ENCODE data around the gene HSH2D. TPM values are rescaled to one million over a fixed set of nuclear protein-coding genes. Genes with fewer than 3 reads are reported as not detected.

The HSH2D gene
- total RNA-seq, 1 experiment from 2014 or later, result 10.9 TPM

GRCh38 chr19:16106121-16106520 is 37.4 kb upstream of the HSH2D start:
- ChIA-PET CTCF (no interaction called here), POLR2A (ENCODE audit: unreplicated experiment) (no interaction called here)
- no peaks in the 10 kb centered on the region for H3K27me3 ChIP-seq (ENCODE audit: insufficient read depth, low read depth)
- H3K27ac ChIP-seq, result no peak overlapping the region
- DNase-seq, result no peak
- H3K79me2 ChIP-seq (ENCODE audit: low read depth), result no peaks in the 10 kb centered on the region
- peaks cover 22% of the 10 kb centered on the region for H3K36me3 ChIP-seq (ENCODE audit: low read depth)
- H2AFZ ChIP-seq, result no peak overlapping the region
- intact Hi-C loops (cut with micrococcal nuclease; ENCODE audit: unreplicated experiment), result no loop called here
- H3K4me2 ChIP-seq, result no peak overlapping the region
- no peaks in the 10 kb centered on the region for H3K4me1 ChIP-seq (replicated peaks; ENCODE audit: insufficient read depth)
- no TSS peak for BruUV-seq (replicated peaks)
- peaks cover 56% of the 10 kb centered on the region; the same call in 1 of the 2 replicates for H3F3A ChIP-seq (ENCODE audit: insufficient read depth, low read depth)
- no peaks in the 10 kb centered on the region for H4K20me1 ChIP-seq (ENCODE audit: insufficient read depth)
- no peaks in the 10 kb centered on the region for H3K9me3 ChIP-seq (ENCODE audit: insufficient read depth, low read depth)
- H3K9me2 ChIP-seq (ENCODE audit: insufficient read depth), result no peaks in the 10 kb centered on the region
- no peak overlapping the region for H3K4me3 ChIP-seq
- TF ChIP-seq CTCF (conservative IDR thresholded peaks at IDR 0.05) (no peak), EZH2 (IDR thresholded peaks at IDR 0.05; ENCODE audit: low read depth) (no peak)

GRCh38 chr19:16111160-16111908 is 32.2 kb upstream of the HSH2D start, which contains the start of gene RAB8A:
Gene RAB8A (plus strand): TSS chr19:16111889. CDS start chr19:16111902, 13 bp downstream.
- H3F3A ChIP-seq (ENCODE audit: insufficient read depth, low read depth), result peaks cover 13% of the 10 kb centered on the region; the same call in 1 of the 2 replicates
- H3K4me1 ChIP-seq (replicated peaks; ENCODE audit: insufficient read depth), result peaks cover 12% of the 10 kb centered on the region
- DNase-seq, result peak; percentile 97 to 99
- no TSS peak for BruUV-seq (replicated peaks)
- H3K4me3 ChIP-seq, result peak within 1 kb of the TSS; percentile 97
- H3K27me3 ChIP-seq (ENCODE audit: insufficient read depth, low read depth), result no peaks in the 10 kb centered on the region
- POLR2A ChIA-PET (ENCODE audit: unreplicated experiment), result interaction anchor here (0.6 to 1.1 kb wide), 2 partner anchors 32 to 41 kb away, joined by 10 to 16 read pairs; partner anchors contain the start of gene HSH2D
- intact Hi-C loops (cut with micrococcal nuclease; ENCODE audit: unreplicated experiment), result loop anchor here (1.0 kb wide), 3 partner anchors 41 to 71 kb away; no protein-coding TSS in a partner anchor
- H3K36me3 ChIP-seq (ENCODE audit: low read depth), result no peaks in the 10 kb centered on the region
- H3K4me2 ChIP-seq, result peak within 1 kb of the TSS; percentile 98
- TF ChIP-seq CTCF (conservative IDR thresholded peaks at IDR 0.05), result peak; percentile 92
- TF ChIP-seq EZH2 (IDR thresholded peaks at IDR 0.05; ENCODE audit: low read depth), result no peak
- no peaks in the 10 kb centered on the region; the same call in 1 of the 2 replicates for H4K20me1 ChIP-seq (ENCODE audit: insufficient read depth)
- CTCF ChIA-PET, result interaction anchor here (1.2 to 1.4 kb wide), 2 partner anchors 41 to 69 kb away, joined by 3 to 4 read pairs; no protein-coding TSS in a partner anchor
- H3K79me2 ChIP-seq (ENCODE audit: low read depth), result peaks cover 42% of the 10 kb centered on the region
- H3K27ac ChIP-seq, result peak within 1 kb of the TSS; percentile 72
- H3K9me2 ChIP-seq (ENCODE audit: insufficient read depth), result no peaks in the 10 kb centered on the region
- H3K9me3 ChIP-seq (ENCODE audit: insufficient read depth, low read depth), result no peaks in the 10 kb centered on the region
- peak within 1 kb of the TSS; percentile 95 for H2AFZ ChIP-seq

GRCh38 chr19:16111909-16112752 is 31.4 kb upstream of the HSH2D start:
- peak overlapping the region; percentile 98 for H3K4me2 ChIP-seq
- H3K27ac ChIP-seq, result peak overlapping the region; percentile 72
- H3K36me3 ChIP-seq (ENCODE audit: low read depth), result no peaks in the 10 kb centered on the region; the same call in 1 of the 2 replicates
- peaks cover 6% of the 10 kb centered on the region; the same call in 1 of the 2 replicates for H3F3A ChIP-seq (ENCODE audit: insufficient read depth, low read depth)
- TSS peak; percentile 55 for BruUV-seq (replicated peaks)
- H3K79me2 ChIP-seq (ENCODE audit: low read depth), result peaks cover 50% of the 10 kb centered on the region
- no peak for DNase-seq
- no peaks in the 10 kb centered on the region for H3K9me3 ChIP-seq (ENCODE audit: insufficient read depth, low read depth)
- H3K4me1 ChIP-seq (replicated peaks; ENCODE audit: insufficient read depth), result peaks cover 12% of the 10 kb centered on the region
- intact Hi-C loops (cut with micrococcal nuclease; ENCODE audit: unreplicated experiment), result loop anchor here (1.0 kb wide), 3 partner anchors 42 to 71 kb away; no protein-coding TSS in a partner anchor
- CTCF ChIA-PET, result interaction anchor here (1.4 kb wide), 1 partner anchor 70 kb away, joined by 4 read pairs; no protein-coding TSS in a partner anchor
- peak overlapping the region; percentile 97 for H3K4me3 ChIP-seq
- no peaks in the 10 kb centered on the region for H3K9me2 ChIP-seq (ENCODE audit: insufficient read depth)
- no peaks in the 10 kb centered on the region for H3K27me3 ChIP-seq (ENCODE audit: insufficient read depth, low read depth)
- H2AFZ ChIP-seq, result peak overlapping the region; percentile 95
- POLR2A ChIA-PET (ENCODE audit: unreplicated experiment), result interaction anchor here (1.1 kb wide), 1 partner anchor 31 kb away, joined by 10 read pairs; the partner anchor contains the start of gene HSH2D
- TF ChIP-seq EZH2 (IDR thresholded peaks at IDR 0.05; ENCODE audit: low read depth) (no peak), CTCF (conservative IDR thresholded peaks at IDR 0.05) (no peak)
- H4K20me1 ChIP-seq (ENCODE audit: insufficient read depth), result peaks cover 4% of the 10 kb centered on the region; the same call in 1 of the 2 replicates

Data from PC-9 (cell line).